Stimulated activated naive CD8-positive, alpha-beta T cell treated with anti-CD3 and anti-CD28 coated beads, Interleukin-15, Interleukin-2, amounts not matched to agents 100 U/mL and 50 U/mL, for 24 hours (primary cell): ENCODE results near the gene CA7.
A peak's percentile ranks its signal among the peaks of the same experiment; 100 is the strongest.

ENCODE experiments used
- ATAC-seq: fragments of 150-1000 bp; cut with Tn5 transposase; one replicate; pipeline ENCODE4 v1.10.0; 2021
- DNase-seq: peaks from one replicate; pipeline ENCODE4 v3.0.0; 2021

The CA7 gene

GRCh38 chr16:66844342-66845079, at the start of gene CA7:
TSS of gene CA7 (plus strand) at chr16:66844414. CDS start at chr16:66844488, 74 bp downstream.
- DNase-seq, result no peak
- no peak for ATAC-seq

DNA sequence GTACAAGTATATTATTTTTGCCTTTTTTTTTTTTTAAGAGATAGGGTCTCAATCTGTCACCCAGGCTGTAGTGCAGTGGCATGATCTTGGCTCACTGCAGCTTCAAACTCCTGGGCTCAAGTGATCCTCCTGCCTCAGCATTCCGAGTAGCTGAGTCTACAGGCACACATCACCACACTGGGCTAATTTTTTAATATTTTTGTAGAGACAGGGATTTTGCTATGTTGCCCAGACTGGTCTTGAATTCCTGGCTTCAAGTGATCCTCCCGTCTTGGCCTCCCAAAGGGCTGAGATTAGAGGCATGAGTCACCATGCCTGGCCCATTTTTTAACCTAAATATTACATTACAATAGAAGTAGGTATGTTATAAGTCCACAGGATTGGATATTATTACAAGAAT, 46.1 kb upstream of the CA7 start:
- DNase-seq (no peak), ATAC-seq (no peak)

DNA sequence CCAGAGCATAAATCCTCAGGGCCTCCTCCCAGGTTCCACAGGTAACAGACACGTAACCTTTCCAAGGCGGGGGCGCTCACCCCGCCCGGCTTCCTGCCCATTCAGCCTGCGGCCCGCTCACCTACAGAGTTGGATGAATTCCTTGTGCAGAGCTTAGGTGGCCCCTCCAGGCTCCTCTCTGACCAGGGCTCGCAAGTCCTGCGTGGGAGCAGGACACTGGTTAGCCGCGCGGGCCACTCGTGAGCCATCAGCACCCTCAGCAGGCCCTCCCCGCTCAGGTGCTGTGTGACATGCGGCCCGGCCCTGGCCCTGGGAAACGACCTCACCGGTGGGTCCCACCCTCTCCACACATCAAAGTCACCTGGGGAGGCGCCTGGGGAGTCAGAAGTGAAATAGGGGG, 43.4 kb upstream of the CA7 start:
- no peak for ATAC-seq
- DNase-seq, result no peak

- DNase-seq (no peak), ATAC-seq (no peak)
Observed at GRCh38 chr16:66801320-66802105, 42.7 kb upstream of the CA7 start, which contains the start of gene TERB1. TSS of gene TERB1 (minus strand) at chr16:66801584. CDS start at chr16:66796798, 4,786 bp downstream.

GRCh38 chr16:66802159-66802558, 42.1 kb upstream of the CA7 start:
- ATAC-seq (no peak), DNase-seq (no peak)

DNA sequence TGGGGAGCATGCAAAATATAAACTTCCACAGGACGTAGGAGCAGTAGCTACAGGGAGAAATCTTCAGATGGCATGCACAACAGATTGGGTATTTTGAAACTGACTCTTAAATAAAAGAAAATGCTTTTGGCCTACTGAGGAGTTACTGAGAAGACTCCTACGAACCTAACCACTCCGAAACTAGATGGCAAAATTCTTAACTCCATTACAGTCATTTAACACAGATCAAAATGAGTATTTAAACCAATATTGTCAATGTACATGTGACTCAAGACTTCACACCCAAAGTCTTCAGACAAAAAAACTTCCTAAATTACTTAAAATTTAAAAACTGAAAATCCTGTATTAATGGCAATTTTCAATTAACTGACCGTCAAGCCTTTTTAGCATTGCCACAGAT, 34.4 kb upstream of the CA7 start:
- no peak for DNase-seq
- ATAC-seq, result no peak

- DNase-seq (no peak), ATAC-seq (no peak)
Observed at GRCh38 chr16:66810391-66810790, 33.8 kb upstream of the CA7 start.

DNA sequence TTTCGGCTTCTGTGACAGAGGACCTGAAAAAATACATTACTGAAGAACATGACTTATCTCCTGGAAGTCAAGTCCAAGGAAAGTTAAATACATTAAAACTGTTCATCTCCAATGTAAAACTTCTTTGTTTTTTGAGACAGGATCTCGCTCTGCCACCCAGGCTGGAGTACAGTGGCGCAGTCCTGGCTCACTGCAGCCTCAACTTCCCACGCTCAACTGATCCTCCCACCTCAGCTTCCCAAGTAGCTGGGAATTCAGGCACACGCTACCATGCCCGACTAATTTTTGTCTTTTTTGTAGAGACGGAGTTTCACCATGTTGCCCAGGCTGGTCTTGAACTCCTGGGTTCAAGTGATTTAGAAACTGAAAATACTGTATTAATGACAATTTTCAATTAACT, 33.2 kb upstream of the CA7 start:
- DNase-seq (no peak), ATAC-seq (no peak)

- ATAC-seq, result no peak
- DNase-seq, result no peak
Observed at GRCh38 chr16:66814734-66815133, 29.5 kb upstream of the CA7 start.

DNA sequence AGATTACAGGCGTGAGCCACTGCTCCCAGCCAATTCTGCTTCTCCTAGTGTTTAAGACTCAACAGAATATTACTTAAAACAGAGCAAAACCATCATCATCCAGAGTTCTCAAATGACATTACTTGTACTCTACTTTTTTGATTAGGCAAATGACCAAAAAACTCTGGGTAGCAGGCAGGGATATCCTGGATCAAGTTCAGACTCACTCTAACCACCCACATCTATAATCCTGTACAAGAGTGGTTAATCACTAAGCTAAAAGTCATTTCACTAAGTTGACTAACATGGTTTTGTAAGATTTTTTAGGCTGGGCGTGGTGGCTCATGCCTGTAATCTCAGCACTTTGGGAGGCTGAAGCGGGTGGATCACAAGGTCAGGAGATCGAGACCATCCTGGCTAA, 20.2 kb upstream of the CA7 start:
- no peak for ATAC-seq
- no peak for DNase-seq

- peak; percentile 94 for ATAC-seq
Observed at GRCh38 chr16:66830422-66831404, 13.5 kb upstream of the CA7 start, which contains the start of gene NAE1. TSS of gene NAE1 (minus strand) at chr16:66830976. CDS start at chr16:66830899, 77 bp downstream.

DNA sequence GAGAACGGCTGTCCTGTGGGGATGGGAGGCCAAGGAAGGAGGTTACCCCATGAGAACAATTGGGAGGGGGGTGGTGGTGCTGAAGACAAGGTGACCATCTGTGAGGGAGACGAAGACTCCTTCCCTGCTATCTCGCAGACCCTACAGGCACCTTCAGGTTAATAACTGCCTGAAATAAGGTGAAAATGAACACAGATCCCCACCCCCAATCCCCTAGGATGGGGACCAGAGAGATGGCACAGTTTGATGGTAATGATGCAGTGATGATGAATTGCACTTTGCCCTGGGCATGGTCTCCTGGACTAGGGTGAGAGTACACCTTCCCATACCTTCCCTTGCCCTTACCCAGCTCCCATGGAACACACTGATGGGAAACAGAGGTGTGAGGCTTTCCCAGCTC, 12.0 kb upstream of the CA7 start:
- DNase-seq (no peak), ATAC-seq (no peak)

More at GRCh38 chr16:66830422-66831404, 13.5 kb upstream of the CA7 start, which contains the start of gene NAE1:
- peak; percentile 93 for DNase-seq

GRCh38 chr16:66832661-66833305, 11.4 kb upstream of the CA7 start:
- no peak for DNase-seq
- no peak for ATAC-seq

GRCh38 chr16:66834746-66835145, 9.5 kb upstream of the CA7 start:
- DNase-seq (no peak), ATAC-seq (no peak)

GRCh38 chr16:66840883-66841282, 3.3 kb upstream of the CA7 start:
- ATAC-seq, result no peak
- DNase-seq, result no peak

DNA sequence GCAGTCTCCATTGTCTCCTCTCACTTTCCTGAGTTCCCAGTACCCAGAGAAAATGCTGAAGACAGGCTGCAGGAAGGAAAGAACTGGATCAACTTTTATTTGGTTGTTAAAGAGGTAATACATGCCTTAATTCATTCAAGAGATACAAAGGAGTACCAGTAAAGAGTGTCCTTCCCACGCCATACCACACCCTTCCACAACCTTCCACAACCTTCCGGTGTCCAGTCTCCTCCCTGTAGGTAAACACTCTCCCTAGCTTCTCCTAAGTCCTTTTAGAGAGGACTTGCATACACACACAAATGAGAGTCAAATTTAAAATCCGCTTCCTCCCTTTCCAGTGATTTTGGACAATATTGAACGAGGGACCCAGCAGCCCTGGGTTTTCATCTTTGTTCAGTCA, 2.8 kb upstream of the CA7 start:
- ATAC-seq, result no peak
- DNase-seq, result no peak

DNA sequence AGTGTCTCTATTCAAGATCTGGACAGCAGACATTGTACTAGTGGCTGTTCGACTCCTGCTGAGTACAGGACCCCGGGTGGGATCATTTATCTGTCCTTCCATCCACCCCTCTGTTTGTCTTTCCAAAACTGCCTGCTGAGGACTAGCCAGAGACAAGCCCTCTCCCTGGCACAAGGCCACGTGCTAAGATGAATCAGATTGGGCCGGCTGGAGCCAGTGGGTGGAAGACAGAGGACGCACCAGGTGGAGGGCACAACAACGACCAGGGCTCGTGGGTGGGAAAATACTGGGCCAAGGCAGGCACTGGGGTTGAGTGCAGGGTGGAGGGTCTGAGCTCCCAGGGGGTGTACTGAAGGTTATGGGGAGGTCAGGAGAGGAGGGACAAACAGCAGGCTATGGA, 1.4 kb upstream of the CA7 start:
- no peak for ATAC-seq
- no peak for DNase-seq

DNA sequence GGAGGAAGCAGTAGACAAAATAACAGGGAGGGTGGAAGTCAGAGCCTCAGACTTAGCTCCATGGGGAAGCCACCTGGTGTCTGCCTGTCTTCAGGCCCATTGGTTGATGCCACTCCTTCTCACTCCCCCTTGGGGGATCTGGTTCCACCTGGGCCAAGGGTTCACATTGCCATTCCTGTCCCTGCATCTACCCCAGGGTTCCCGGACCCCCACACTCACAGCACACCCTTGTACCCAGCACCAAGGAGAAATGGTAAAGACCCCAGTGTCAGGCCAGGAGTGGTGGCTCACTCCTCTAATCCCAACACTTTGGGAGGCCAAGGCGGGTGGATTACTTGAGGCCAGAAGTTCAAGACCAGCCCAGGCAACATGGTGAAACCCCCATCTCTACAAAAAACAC, 1.0 kb upstream of the CA7 start:
- ATAC-seq, result no peak
- no peak for DNase-seq

GRCh38 chr16:66844009-66844341, 239 bp upstream of the CA7 start:
- ATAC-seq, result no peak
- DNase-seq, result no peak

DNA sequence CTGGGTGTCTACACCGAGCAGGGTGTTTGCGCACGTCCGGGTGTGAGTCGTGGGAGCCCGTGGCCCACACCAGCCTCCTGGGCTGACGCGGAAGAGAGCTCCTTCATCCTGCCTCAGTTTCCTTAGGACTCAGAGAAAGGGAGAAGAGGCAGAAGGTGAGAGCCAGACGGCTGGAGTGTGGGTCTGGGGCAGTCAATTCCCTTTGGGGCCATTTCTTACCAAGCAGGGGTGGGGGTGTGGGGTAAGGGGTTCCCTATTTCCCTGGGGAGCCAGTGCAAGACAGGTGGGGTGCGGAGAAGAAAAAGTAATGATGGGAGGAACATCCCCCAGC, 831 bp downstream of the CA7 start:
- DNase-seq (no peak), ATAC-seq (no peak)

DNA sequence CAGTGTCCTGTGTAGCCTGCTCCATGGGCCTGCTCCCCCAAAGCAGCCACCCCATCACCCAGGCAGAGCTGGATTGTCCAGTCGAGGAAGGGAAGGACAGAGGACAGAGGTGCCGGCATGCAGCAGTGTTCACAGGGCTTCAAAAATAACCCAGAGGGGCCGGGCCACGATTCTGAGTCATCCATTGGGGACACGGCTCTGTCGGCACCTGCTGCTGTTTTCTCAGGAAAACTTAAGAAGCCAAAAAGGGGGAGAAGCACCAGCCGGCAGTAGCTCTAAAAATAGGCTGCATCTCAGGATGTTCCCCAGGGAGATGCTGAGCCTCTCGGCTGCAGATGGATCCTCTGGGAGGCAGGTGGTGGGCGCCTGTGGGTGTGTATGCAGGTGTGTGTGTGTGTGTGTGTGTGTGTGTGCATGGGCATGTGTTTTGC, 1.6 kb downstream of the CA7 start:
- no peak for DNase-seq
- no peak for ATAC-seq

GRCh38 chr16:66846266-66846665, 2.1 kb downstream of the CA7 start:
- no peak for DNase-seq

More at GRCh38 chr16:66846266-66846665, 2.1 kb downstream of the CA7 start:
- ATAC-seq, result no peak
